Right atrium auricular region (tissue), 2 donors: ENCODE measurements around the gene ADGRV1. TPM values are rescaled to one million over a fixed set of nuclear protein-coding genes. Genes with fewer than 3 reads are reported as not detected.

Source experiments
- DNase-seq: peaks from one replicate; pipeline ENCODE4 v3.0.0-alpha.2; 2019; ENCODE audit warnings: low spot score
- H3K27ac ChIP-seq, 2 donors: fragments of 200-600 bp; sonication (generic); 1 replicate in 1 of 2; 2 replicates in 1 of 2; pipeline ENCODE4 v1.5.1; 2016 to 2019
- H3K27me3 ChIP-seq, 2 donors: fragments of 200-600 bp; sonication (generic); one replicate each; pipeline versions ENCODE4 v1.5.1 to v1.6.0; 2017 to 2019
- H3K36me3 ChIP-seq: fragments of 200-600 bp; sonication (generic); one replicate; pipeline ENCODE4 v1.5.1; 2016
- H3K4me1 ChIP-seq, 2 donors: fragments of 200-600 bp; sonication (generic); one replicate each; pipeline versions ENCODE4 v1.5.1 to v1.6.0; 2017 to 2019
- H3K4me3 ChIP-seq, 2 donors: fragments of 200-600 bp; sonication (generic); 1 replicate in 1 of 2; 2 replicates in 1 of 2; pipeline ENCODE4 v1.5.1; 2017 to 2019; ENCODE audit warnings: mild to moderate bottlenecking in 1 of 2, moderate library complexity in 1 of 2
- H3K9me3 ChIP-seq, 2 donors: fragments of 200-600 bp; sonication (generic); one replicate each; pipeline ENCODE4 v1.5.1; 2019
- total RNA-seq, 2 donors: library from RNA; depleted of rRNA; stranded (reverse); fragments of >200 nt; gene quantifications; one replicate each; pipeline ENCODE4 v1.1.0, GENCODE V29; 2016
- TF ChIP-seq, protein P1 (sequence below), 2 donors: fragments of 200-600 bp; sonication (generic); IDR thresholded peaks; one replicate each; pipeline ENCODE4 v1.5.1; 2019; ENCODE audit warnings: antibody characterized with exemption in 2 of 2

The ADGRV1 gene
- total RNA-seq, 2 donors from 2014 or later = 1.4 to 1.8 TPM

DNA sequence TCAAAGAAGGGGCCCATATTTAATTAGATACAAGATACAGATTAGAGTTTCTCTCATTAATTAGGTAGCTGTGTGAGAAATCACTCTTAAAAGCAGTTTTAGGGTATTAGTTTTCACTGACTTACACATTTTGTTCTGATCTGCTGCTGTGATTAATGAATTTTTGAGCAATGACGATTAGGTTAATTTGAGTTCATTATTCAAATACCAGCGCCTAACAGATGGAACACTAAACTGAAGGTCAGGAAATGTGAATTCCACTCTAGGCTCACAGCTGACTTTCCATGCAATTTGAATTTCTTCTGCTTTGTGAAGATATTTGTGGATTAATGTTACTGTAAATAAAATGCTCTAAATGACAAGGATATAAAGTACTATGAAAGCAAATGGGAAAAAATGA is 380.6 kb downstream of the ADGRV1 start:
- Histone ChIP-seq H3K27me3 (no peaks in the 10 kb centered on the region), H3K9me3 (no peaks in the 10 kb centered on the region), H3K27ac (no peak overlapping the region), H3K4me3 (no peak overlapping the region), H3K4me1 (no peaks in the 10 kb centered on the region), H3K36me3 (no peaks in the 10 kb centered on the region)
- no peak for DNase-seq
- TF ChIP-seq, protein P1, sequence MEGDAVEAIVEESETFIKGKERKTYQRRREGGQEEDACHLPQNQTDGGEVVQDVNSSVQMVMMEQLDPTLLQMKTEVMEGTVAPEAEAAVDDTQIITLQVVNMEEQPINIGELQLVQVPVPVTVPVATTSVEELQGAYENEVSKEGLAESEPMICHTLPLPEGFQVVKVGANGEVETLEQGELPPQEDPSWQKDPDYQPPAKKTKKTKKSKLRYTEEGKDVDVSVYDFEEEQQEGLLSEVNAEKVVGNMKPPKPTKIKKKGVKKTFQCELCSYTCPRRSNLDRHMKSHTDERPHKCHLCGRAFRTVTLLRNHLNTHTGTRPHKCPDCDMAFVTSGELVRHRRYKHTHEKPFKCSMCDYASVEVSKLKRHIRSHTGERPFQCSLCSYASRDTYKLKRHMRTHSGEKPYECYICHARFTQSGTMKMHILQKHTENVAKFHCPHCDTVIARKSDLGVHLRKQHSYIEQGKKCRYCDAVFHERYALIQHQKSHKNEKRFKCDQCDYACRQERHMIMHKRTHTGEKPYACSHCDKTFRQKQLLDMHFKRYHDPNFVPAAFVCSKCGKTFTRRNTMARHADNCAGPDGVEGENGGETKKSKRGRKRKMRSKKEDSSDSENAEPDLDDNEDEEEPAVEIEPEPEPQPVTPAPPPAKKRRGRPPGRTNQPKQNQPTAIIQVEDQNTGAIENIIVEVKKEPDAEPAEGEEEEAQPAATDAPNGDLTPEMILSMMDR (IDR thresholded peaks at IDR 0.05) = no peak

DNA sequence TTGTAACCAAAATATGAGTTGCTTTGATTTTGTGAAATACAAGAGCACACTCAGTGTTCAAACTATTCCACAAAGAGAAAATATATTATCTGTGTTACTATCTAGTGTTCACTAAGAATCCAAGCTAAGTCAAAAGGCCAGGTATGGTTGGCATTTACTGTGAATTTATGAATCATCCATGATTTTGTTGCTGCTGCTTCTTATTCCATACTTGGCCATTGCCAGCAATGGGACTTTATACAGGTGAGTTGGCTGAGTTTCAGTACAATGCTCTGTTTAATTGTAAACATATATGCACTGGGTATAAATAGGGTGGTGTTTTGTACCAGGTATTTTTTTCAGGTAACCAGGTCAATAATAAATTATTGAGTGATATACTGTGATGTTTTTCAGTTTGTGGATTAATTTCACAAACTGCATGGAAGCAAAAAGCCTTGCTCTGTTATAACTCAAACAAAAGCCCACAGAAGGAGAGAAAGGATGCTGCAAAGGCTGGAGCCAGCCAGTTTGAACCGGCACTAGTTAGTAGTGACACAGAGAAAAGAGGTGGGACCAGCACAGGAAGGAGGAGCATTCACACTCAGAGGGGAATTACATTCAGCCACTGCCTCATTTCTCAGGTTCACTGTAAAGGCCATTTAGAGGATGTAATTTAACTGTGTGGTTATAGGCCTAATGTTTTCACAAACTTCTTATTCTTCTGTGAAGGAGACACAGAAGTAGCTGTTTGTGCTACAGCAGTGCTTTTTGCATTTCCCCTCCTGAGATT is 381.8 kb downstream of the ADGRV1 start:
- no peaks in the 10 kb centered on the region for H3K36me3 ChIP-seq
- TF ChIP-seq, protein P1 (IDR thresholded peaks at IDR 0.05) = no peak
- no peak for DNase-seq
- no peaks in the 10 kb centered on the region for H3K4me1 ChIP-seq
- no peak overlapping the region for H3K4me3 ChIP-seq
- no peaks in the 10 kb centered on the region for H3K27me3 ChIP-seq
- H3K9me3 ChIP-seq = no peaks in the 10 kb centered on the region
- H3K27ac ChIP-seq = no peak overlapping the region

DNA sequence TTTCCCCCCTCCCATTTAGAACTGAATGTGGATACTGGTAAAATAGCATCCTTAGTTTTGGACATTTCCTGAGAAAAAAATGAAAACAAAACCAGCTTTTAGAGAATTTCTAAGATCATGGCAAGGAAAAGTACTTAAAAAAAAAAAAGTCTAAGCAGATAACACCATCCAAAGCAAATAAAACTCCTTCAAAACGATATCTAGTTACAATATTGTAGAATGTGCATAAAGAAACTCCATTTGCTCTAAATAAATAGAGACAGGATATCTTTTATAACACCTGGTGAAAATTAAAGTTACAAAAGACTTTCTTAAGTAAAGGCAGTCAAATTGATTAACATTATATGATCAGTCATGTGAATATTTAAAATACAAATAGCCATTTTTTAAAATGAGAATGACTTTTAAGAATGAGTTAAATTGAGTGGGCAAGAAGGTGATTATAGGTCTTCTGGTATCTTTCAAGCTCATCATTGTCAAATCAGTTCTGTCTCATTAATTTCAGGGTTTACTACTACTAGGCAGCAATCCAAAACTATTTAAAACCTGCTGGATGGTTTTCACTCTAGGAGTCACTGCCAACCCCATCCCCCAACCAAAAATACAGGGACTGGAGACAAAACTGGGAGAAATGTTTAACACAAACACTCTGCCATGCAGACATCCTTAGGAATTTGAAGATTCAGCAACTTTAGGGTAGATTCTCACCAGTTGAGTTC is 382.6 kb downstream of the ADGRV1 start:
- Histone ChIP-seq H3K27me3 (no peaks in the 10 kb centered on the region), H3K4me3 (no peak overlapping the region), H3K36me3 (no peaks in the 10 kb centered on the region), H3K9me3 (no peaks in the 10 kb centered on the region), H3K4me1 (no peaks in the 10 kb centered on the region), H3K27ac (no peak overlapping the region)
- TF ChIP-seq, protein P1 (IDR thresholded peaks at IDR 0.05) = no peak
- DNase-seq = no peak

DNA sequence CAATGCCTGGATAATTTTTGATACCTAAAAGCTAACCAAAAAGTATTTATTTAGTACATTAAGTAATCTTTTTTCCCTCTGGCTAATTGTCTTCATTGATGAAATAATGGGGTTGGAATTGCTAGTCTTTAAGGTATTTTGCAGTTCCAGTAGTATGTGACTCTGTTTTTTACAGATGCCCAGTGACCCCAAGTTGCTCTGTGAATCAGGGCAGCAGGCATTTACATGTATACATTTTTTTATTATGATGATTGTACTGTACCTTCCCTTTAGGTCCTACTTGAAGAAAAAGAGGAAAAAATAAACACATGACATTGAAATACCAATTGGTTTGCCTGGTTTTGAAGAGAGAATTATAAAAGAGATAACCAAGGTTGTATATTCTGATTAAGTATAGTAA is 385.5 kb downstream of the ADGRV1 start:
- Histone ChIP-seq H3K4me1 (no peaks in the 10 kb centered on the region), H3K4me3 (no peak overlapping the region), H3K36me3 (no peaks in the 10 kb centered on the region), H3K27ac (no peak overlapping the region), H3K9me3 (no peaks in the 10 kb centered on the region), H3K27me3 (no peaks in the 10 kb centered on the region)
- TF ChIP-seq, protein P1 (IDR thresholded peaks at IDR 0.05) = no peak
- DNase-seq = no peak

DNA sequence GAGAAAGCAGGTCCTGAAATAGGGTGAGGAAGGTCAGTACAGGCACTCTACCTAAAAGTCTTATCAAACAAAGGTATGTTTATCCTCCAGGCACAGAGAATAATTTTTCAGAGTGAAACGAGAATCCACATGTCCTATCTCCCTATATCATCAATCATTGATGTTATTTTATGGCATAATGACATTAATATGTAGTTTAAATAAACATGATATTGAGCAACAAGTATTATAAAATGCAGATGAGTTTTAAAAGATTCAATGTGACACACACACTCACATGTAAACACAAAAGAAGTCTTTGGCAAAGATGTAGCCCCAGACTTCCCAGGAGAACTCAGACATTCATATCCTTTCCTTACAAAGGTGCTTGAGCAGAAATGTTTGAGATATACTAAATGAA is 389.1 kb downstream of the ADGRV1 start:
- Histone ChIP-seq H3K4me3 (no peak overlapping the region), H3K27me3 (no peaks in the 10 kb centered on the region), H3K4me1 (no peaks in the 10 kb centered on the region), H3K36me3 (no peaks in the 10 kb centered on the region), H3K27ac (no peak overlapping the region), H3K9me3 (no peaks in the 10 kb centered on the region)
- TF ChIP-seq, protein P1 (IDR thresholded peaks at IDR 0.05) = no peak
- DNase-seq = no peak
